Measurements from ENCODE around the gene RAB4B.
"Not testable (repeated sequence)": the region's sequence is repeated elsewhere in the genome, so short reads cannot be mapped to it uniquely, and the experiment has no call there.

The RAB4B gene

DNA sequence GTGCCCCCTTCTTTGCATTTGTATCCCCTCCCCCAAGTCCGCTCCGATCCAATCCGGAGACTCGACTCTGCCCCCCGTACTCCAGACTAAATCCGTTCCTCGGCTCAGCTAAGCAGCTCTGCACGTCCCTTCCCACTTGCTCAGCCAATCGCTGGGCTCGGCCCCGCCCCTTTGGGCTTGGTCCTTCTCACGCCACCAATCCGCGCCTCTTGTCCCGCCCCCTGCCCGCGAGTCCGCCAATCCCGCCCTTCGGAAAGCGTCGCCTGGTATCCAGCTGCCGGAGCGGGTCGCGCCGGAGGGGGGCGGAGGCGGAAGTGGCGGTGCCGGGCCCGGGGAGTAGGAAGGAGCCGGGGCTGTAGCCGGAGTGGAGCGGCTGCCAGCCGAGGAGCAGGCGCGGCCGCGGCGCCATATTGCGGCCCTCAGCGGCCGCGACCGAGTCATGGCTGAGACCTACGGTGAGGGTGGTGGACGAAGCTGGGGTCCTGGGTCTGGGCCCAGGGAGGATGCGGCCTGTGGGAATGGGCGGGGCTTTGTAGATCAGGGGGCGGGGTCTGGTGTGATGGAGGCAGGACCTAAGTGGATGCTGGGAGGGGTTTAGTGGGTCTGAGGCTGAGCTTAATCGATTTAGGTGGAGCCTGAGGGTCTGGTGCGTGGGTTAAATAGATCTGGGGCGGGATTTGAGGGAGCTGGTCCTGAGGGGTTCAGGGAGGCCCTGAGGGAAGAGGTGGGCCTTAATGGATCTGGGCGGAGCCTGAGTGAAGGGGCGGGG is at the start of gene RAB4B:
TSS of gene RAB4B (plus strand) at position 311 of the 769 bp plus-strand sequence. CDS start at position 440, 129 bp downstream.
- peak; percentile 99 for DNase-seq (ENCODE audit: low spot score)

- not testable (repeated sequence) for DNase-seq (ENCODE audit: low spot score)
Observed at GRCh38 chr19:40730065-40730464, 48.0 kb upstream of the RAB4B start.

DNA sequence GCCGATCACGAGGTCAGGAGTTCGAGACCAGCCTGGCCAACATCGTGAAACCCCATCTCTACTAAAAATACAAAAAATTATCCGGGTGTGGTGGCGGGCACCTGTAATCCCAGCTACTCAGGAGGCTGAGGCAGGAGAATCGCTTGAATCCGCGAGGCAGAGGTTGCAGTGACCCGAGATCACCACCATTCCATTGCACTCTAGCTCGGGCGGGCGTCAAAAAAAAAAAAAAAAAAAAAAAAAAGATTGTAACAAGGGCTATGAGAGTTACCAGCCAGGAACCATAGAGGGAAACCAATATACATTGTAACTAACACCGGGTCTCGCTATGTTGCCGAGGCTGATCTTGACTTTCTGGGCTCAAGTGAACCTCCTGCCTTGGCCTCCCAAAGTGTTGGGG is 45.7 kb upstream of the RAB4B start:
- DNase-seq (ENCODE audit: low spot score), result not testable (repeated sequence)

- DNase-seq (ENCODE audit: low spot score), result no peak
Observed at GRCh38 chr19:40733149-40733548, 44.9 kb upstream of the RAB4B start.

DNA sequence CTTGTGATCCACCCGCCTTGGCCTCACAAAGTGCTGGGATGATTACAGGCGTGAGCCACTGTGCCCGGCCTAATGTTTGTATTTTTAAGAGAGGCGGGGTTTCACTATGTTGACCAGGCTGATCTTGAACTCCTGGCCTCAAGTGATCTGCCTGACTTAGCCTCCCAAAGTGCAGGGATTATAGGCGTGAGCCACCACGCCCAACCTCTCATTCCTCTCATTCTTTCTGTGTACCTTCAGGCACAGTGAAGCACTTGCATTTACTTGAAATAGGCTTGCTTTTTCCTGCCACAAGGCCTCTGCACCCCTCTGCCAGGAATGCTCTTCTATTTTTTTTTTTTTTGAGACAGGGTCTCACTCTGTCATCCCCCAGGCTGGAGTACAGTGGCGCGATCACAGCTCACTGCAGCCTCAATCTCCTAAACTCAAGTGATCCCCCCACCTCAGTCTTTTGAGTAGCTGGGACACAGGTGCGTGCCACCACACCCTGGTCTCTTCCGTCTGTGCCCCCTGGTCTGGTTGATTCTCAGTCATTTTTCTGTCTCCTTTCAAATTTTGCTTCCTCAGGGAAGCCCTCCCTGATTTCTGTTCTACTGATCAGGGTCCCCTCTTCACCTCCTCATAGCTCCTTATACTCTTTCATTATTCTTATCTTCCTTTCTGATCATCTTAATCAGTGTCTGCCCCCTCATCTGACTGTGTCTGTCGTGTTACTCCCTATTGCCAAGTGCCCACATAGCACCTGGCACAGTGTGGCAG is 42.9 kb upstream of the RAB4B start:
- no peak for DNase-seq (ENCODE audit: low spot score)

DNA sequence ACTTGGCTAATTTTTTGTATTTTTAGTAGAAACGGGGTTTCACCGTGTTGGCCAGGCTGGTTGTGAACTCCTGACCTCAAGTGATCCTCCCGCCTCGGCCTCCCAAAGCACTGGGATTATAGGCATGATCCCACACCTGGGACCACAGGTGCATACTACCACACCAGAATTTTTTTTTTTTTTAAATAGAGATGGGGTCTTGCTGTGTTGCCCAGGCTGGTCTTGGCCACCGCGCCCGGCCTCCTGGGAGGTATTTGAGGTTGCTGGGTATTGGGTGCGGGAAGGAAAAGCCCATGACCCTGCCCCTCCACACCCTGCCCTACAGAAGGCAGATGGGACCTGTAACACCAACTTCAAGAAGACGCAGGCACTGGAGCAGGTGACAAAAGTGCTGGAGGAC is 41.4 kb upstream of the RAB4B start:
- DNase-seq (ENCODE audit: low spot score), result no peak

DNA sequence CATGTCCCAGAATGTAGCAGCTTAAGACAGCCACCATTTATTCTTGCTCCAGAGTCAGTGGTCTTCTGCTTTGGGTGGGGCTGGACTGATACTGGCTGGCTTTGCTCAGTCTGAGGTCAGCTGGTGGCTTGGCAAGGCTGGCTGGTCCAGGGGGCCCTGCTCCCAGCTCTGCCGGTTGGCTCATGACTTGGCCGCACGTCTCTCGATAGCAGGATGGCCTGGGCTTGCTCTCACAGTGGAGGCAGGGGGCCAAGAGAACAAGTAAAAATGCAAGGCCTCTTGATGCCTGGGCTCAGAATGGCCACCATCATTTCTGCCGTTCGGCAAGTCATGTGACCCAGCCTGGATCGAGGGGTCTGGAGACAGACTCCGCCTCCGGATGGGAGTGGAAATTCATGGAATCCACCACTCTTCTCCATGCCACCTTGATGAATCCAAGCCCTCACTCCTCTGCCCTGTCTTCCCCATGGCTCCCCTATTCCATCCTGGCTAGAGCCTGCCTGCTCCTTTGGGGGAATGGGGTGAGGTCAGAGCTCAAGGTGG is 40.9 kb upstream of the RAB4B start:
- no peak for DNase-seq (ENCODE audit: low spot score)

GRCh38 chr19:40739030-40739839 is 38.8 kb upstream of the RAB4B start:
- no peak for DNase-seq (ENCODE audit: low spot score)

DNA sequence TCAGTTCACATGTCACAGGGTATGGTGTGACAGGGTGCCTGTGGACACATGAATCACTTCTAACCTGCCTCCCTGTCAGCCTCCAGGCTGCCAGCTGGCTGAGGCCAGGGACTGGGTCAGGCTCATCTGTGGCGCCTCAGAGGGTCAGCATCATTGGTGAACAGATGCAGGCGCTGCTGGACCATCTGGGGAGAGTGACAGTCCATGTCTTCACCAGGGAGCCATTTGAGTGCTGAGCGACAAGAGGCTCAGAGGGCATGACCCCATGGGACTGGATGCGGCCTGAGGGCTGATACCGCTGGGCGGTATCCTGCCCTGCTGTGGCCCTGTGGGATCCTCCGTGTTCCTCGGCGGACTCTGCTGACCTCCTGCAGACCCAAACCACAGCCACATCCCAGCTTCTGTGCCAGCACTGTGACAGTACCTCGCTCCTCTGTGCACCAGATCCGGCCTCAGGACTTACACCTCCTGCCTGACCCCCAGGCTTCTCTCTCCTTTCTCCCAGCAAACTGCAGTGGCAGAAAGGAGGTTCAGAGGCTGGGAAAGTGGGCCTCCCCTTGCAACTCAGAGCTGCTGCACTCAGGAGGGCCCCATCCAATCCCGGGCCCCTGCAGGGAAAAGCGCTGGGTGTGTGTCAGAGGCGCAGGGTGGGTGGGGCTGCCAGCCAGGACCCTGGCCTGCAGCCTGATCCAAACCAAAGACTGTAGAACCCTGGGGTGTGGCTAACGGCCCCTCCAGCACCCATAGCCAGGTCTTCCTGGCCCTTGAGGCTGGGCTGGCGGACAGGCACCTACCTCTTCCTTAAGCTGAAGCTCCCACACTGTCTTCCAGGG is 38.0 kb upstream of the RAB4B start:
- DNase-seq (ENCODE audit: low spot score), result no peak

DNA sequence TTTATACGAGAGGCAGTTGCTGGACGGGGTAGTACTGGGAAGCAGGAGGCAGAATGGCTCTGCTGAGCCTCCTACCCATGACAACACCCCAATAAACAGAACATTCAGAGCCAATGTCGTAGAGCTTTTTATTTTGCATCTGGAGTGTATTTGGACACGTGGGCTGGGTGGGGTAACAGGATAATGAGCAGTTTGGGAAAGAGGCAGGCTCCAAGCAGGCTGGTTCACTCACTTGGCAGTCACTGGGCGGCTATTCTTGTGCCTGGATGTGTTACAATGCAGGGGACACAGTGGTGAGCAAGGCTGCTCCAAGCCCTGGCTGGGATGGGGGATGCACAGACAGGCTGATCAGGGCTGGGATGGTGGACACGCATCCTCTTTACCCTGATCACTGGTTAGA is 37.3 kb upstream of the RAB4B start:
- no peak for DNase-seq (ENCODE audit: low spot score)

DNA sequence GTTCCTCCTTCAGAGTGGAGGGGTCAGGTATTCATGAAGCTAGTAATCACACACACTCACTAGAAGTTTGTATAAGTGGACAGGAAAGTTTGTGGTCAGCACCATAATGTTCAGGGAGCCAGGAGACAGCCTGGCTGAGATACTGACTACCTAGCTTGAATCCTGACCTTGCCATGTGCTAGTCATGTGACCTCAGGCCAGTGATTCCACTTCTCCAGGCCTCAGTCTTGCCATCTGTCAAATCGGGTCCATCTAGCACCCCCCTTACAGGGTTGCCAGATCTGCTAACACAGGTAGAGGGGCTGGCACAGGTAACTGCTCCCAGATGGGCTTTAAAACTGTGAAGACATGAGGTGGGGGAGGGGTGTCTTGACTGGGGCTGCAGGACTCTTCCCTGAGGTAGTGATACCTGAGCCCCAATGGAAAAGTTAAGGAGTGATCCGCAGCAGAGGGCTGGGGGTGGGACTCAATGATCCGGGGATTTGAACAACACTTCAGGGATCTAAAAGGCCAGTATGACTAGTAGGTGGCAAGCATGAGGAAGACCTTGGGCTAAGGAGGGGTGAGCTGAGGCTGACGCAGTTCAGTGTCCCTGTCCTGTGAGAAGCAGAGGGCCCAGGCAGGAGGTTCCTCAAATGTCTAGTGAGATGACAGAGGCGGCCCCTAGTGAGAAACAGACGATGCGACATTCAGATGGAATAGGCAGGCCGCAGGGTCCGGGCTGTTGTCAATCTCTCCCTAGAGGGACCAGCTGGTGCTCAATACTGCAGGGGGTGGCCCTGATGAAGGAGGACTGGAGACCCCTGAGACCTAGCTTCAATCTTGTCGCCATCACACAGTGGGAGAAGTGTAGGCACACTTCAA is 36.3 kb upstream of the RAB4B start:
- no peak for DNase-seq (ENCODE audit: low spot score)

DNA sequence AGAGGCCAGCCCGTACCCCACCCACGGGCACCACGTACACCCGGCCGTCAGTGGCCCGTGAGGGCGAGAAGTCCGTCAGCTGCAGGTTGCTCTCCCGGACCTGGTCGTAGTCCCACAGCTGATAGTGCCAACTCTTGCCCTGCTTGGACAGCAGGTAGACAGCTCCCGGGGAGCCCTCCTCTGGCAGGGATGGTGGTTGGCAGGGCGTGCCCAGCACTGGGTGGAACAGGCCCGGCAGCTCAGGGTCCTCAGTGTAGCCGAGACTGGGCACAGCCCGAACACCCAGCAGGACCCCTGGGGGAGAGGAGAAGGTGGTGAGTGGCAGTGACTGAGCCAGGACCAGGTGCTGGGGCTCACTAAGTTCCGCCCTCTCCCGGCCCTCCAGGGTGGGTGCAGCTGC is 35.6 kb upstream of the RAB4B start:
- no peak for DNase-seq (ENCODE audit: low spot score)

GRCh38 chr19:40742886-40743285 is 35.2 kb upstream of the RAB4B start:
- DNase-seq (ENCODE audit: low spot score), result no peak

- DNase-seq (ENCODE audit: low spot score), result no peak
Observed at GRCh38 chr19:40743926-40744325, 34.1 kb upstream of the RAB4B start.

- DNase-seq (ENCODE audit: low spot score), result no peak
Observed at GRCh38 chr19:40744554-40745401, 33.3 kb upstream of the RAB4B start.

GRCh38 chr19:40745402-40745780 is 32.7 kb upstream of the RAB4B start:
- DNase-seq (ENCODE audit: low spot score), result no peak

DNA sequence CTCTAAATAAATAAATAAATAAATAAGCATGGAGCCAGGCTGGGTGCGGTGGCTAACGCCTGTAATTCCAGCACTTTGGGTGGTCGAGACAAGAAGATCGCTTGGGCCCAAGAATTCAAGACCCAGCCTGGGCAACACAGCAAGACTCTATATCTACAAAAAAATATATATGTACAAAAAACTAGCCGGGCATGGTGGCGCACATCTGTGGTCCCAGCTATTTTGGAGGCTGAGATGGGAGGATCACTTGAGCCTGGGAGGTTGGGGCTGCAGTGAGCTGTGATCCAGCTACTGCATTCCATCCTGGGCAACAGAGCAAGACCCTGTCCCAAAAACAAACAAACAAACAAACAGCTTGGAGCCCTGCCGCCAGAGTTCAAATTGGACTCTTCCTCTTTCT is 30.5 kb upstream of the RAB4B start:
- DNase-seq (ENCODE audit: low spot score), result no peak

DNA sequence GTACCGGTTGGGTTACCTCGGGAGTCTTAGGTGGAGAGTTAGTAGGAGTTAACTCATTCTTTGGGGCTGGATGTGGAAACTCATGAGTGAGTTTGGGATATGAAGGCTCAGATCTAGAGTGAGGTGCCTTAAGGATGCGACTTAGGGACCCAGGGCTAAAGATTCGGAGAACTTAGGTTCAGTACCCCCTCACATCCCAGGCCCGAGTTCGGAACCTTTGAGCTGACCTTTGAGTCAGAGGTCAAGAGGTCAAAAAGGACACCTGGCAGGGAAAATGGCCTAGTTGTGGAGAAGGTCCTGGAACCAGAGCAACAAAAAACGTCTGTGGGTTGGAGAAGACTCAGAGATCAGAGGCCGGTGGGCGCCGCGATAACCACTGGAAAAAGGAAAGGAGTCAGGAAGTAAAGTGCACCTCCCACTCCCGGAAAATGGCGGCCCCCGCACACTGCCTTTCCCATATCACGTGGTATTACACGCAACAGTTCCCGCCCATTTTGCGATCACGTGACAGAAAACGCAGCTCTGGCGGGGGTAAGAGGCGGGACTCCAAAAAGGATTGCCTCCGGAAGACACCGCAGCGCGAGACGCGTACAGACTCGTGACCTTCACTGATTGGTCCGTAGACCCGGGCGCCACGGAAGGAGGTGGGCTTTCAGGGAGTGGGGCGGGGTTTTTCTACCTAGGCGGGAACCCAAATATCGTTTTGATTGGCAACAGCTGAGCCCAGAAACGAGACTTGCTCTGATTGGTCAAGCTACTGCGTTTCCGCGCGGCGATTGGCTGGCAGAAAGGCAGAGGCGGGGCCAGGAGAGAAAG is 27.8 kb upstream of the RAB4B start, which contains the start of gene ACTMAP:
TSS of gene ACTMAP (minus strand) at position 420 of the 816 bp plus-strand sequence. CDS start 674 bp downstream, outside the sequence.
- peak; percentile 100 for DNase-seq (ENCODE audit: low spot score)
